ENCODE results near the gene CTNNA2.
"Not testable (repeated sequence)": the region's sequence is repeated elsewhere in the genome, so short reads cannot be mapped to it uniquely, and the experiment has no call there.

CTNNA2 gene

DNA sequence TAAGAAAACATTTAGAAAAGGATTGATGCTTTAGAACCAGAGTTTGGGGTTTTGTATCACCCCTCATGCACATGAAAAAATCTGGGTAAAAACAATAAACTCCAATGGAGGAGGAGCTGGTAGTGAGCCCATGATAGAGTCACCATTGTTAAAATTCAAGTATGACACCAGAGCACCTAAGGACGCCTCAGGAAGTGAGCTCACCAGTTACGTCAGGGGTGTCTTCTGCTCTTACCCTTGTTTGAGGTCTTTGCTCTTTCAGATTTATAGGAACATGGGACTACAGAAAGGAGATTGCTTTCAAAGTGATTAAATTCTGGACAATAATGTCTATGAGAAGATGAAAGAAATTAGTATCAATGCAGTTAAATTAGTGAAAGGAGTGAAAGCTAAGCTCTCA, 685.2 kb downstream of the CTNNA2 start:
- no peak for FAIRE-seq
- DNase-seq (ENCODE audit: insufficient read length) = no peak
- no peak for TF ChIP-seq POLR2AphosphoS5 (IDR thresholded peaks at IDR 0.05; ENCODE audit: low read depth, low read length)
- no peak for TF ChIP-seq TAF1 (IDR thresholded peaks at IDR 0.05; ENCODE audit: borderline replicate concordance, low read depth, low read length)
- no peak for TF ChIP-seq POLR2A (IDR thresholded peaks at IDR 0.05; ENCODE audit: low read depth, low read length)

DNA sequence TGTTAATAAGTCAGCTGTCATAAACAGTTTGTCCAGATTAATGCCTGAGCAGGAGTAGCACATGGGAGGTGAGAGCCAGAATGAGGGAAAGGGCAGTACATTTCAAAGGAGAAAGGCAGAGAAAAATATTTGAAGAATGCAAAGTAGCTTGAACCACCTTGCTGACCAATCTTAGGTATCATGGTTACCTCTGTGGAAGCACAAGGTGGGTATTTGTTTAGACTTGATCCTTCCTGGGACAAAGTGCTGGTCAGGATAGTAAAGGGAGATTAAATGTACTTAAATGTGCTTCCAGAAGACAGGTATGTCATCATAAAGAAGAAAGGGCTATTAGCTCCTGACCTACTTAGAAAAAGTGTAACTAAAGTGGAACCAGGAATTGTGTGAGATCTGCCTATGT, 686.7 kb downstream of the CTNNA2 start:
- no peak for TF ChIP-seq TAF1 (IDR thresholded peaks at IDR 0.05; ENCODE audit: borderline replicate concordance, low read depth, low read length)
- FAIRE-seq = no peak

DNA sequence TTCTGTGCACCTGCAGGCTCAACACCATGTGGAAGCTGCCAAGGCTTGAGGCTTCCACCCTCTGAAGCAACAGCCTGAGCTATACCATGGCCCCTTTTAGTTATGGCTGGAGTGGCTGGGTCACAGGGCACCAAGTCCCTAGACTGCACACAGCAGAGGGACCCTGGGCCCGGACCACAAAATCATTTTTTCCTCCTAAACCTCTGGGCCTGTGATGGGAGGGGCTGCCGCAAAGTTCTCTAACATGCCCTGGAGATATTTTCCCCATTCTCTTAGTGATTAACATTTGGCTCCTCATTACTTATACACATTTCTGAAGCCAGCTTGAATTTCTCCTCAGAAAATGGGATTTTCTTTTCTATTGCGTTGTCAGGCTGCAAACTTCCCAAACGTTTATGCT, 691.1 kb downstream of the CTNNA2 start:
- DNase-seq (ENCODE audit: insufficient read length); FAIRE-seq: not testable (repeated sequence)

More for the DNA sequence above, 686.7 kb downstream of the CTNNA2 start:
- no peak for DNase-seq (ENCODE audit: insufficient read length)

DNA sequence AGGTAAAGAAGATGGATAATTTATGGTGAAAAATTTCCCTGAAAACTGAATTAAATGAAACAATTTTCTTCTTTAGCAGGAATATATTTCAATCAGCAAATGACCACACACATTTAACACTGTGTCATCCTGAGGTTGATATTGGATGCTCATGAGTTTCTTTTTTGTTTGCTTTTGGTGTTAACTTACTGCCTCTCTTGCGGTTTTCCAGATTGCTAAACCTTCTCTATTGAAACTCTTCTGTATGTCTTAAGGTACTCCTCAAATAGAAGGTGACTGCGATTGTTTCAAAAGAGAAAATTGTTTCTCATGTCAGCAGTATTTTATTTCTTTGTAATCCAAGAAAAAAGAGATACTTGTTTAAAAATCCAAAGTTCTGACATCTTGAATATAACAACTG, 692.6 kb downstream of the CTNNA2 start:
- FAIRE-seq (no peak), DNase-seq (ENCODE audit: insufficient read length) (no peak)
- TF ChIP-seq POLR2AphosphoS5 (IDR thresholded peaks at IDR 0.05; ENCODE audit: low read depth, low read length) (no peak), POLR2A (IDR thresholded peaks at IDR 0.05; ENCODE audit: low read depth, low read length) (no peak), TAF1 (IDR thresholded peaks at IDR 0.05; ENCODE audit: borderline replicate concordance, low read depth, low read length) (no peak)

DNA sequence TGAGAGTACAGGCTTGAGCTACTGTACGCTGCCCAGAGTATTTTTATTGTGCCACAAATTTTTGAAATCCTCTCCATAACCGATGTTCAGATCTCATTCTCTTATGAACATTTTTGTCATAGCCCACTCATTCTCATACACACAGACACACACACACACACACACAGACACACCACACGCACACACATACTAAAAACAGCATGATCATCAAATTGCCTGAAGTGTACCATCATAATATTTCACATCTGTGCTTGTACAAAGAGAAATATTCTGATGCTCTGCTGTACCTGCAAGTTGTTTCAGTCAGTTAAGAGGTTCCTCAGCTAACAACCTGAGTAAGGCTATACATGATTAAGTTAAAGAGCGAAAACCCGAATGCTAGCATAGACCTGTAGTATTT, 696.6 kb downstream of the CTNNA2 start:
- no peak for DNase-seq (ENCODE audit: insufficient read length)
- FAIRE-seq = no peak
- TF ChIP-seq POLR2AphosphoS5 (IDR thresholded peaks at IDR 0.05; ENCODE audit: low read depth, low read length) (no peak), POLR2A (IDR thresholded peaks at IDR 0.05; ENCODE audit: low read depth, low read length) (no peak), TAF1 (IDR thresholded peaks at IDR 0.05; ENCODE audit: borderline replicate concordance, low read depth, low read length) (no peak)

DNA sequence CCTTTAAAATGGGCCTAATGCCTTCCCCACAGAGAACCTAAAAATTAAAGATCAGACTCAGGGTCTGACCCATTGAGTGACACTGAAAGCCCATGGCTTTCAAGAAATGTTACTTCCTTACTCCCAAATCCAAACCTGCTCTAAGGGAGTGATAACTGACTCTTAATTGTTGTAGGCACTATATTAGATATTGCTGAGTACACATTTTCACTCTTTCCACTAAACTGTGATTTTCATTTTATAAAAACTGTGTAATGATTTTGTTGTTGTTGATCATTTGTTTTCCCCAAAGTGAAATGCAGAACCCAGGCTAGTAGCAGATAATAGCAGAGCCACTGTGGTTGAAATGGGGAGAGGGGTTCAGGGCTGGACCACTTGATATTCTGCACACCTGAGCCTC, 704.6 kb downstream of the CTNNA2 start:
- DNase-seq (ENCODE audit: insufficient read length) = no peak
- no peak for FAIRE-seq

DNA sequence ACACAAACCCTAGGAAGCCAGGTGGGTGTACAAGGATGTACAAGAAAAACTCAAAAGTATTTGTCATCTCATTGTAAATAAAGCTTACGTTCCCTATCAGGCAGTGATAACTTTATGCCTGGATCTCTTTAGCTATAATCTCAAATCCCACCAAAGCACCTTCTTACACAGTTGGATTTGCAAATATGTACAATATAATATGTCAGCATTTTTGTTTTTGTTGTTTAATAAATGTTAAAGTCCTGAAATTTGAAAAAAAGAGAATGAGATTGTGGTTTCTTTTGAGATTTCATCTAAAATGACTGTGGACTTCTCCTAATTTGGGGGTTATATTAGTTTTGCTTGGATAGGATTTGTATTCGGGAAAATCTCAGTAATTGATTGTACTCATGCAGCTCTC, 709.8 kb downstream of the CTNNA2 start:
- no peak for FAIRE-seq
- DNase-seq (ENCODE audit: insufficient read length) = no peak
- TF ChIP-seq TAF1 (IDR thresholded peaks at IDR 0.05; ENCODE audit: borderline replicate concordance, low read depth, low read length) = no peak
- no peak for TF ChIP-seq POLR2A (IDR thresholded peaks at IDR 0.05; ENCODE audit: low read depth, low read length)
- no peak for TF ChIP-seq POLR2AphosphoS5 (IDR thresholded peaks at IDR 0.05; ENCODE audit: low read depth, low read length)

More for the DNA sequence above, 704.6 kb downstream of the CTNNA2 start:
- no peak for TF ChIP-seq POLR2A (IDR thresholded peaks at IDR 0.05; ENCODE audit: low read depth, low read length)
- no peak for TF ChIP-seq TAF1 (IDR thresholded peaks at IDR 0.05; ENCODE audit: borderline replicate concordance, low read depth, low read length)
- no peak for TF ChIP-seq POLR2AphosphoS5 (IDR thresholded peaks at IDR 0.05; ENCODE audit: low read depth, low read length)

DNA sequence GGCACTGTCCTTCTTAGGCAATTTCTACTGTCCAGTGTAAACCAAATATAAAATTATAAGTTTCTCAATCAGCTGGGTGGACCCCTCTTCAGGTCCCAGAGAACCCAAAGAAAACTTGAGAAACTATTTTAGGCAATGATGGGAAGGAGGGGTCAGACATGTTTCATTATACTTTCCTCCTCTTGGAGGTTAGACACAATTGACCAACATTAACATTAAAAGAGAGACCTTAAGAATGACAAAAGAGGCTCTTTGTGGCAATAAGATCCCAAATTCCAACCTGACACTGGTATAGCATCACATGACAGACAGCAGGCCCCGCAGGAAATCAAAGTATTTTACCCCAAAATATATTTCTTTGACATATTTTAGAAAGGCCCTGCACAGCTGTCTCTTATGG, 718.6 kb downstream of the CTNNA2 start:
- FAIRE-seq (no peak), DNase-seq (ENCODE audit: insufficient read length) (no peak)
- TF ChIP-seq POLR2AphosphoS5 (IDR thresholded peaks at IDR 0.05; ENCODE audit: low read depth, low read length) (no peak), TAF1 (IDR thresholded peaks at IDR 0.05; ENCODE audit: borderline replicate concordance, low read depth, low read length) (no peak), POLR2A (IDR thresholded peaks at IDR 0.05; ENCODE audit: low read depth, low read length) (no peak)

DNA sequence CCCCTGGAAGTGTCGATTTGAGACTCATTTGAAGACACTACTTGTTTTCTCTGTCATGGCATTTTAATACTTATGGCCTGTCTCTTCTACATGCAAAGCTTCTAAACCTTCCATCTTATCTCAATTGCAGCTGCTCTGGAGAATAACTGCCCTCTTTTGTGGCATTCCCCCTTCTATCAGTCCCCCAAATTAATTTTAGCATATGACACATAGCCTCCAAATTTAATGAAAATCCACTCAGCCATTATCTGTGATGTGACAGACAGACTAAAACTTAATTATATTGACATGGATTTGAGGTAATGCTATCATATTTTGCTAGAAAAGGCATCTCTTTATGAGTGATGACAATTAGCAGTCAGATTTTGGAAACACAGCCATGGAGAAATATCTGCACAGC, 720.5 kb downstream of the CTNNA2 start:
- DNase-seq (ENCODE audit: insufficient read length) = no peak
- FAIRE-seq = no peak
- TF ChIP-seq TAF1 (IDR thresholded peaks at IDR 0.05; ENCODE audit: borderline replicate concordance, low read depth, low read length) (no peak), POLR2AphosphoS5 (IDR thresholded peaks at IDR 0.05; ENCODE audit: low read depth, low read length) (no peak), POLR2A (IDR thresholded peaks at IDR 0.05; ENCODE audit: low read depth, low read length) (no peak)

DNA sequence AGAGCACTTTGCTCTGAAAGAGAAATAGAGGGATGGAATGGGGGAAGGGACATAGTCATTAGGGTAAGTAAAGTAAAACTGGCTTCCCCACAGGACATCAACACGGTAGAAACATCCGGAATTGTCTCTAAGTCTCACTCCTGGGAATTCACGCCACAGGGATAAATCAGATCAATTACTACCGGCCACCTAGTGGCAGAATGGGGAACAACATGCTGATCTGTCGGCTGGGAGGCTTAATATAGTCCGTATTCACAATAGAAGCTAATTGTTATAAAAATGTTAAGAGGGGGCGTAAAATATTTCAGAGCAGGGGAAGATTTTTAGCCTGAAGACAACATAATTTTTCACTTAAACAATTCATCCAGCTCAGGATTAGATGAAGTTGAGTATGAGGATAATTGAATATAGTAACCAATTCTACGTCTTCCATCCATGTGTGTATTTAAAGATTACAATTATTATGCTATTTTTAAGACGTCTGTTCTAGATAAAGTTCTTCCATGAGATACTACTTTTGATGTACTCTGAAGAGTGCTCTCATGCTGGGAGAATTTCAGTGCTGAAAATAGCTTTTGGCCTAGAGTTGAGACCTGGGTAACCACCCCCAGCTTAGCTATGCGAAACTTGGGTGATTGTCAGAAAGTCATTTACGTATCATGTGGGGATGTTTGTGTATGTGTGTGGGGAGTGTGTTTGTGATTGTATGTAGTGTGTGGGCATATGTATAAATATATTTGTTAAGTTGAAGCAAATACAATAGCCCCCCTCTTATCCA, 726.0 kb downstream of the CTNNA2 start:
- peak; percentile 5 for FAIRE-seq
- no peak for DNase-seq (ENCODE audit: insufficient read length)
- no peak for TF ChIP-seq POLR2A (IDR thresholded peaks at IDR 0.05; ENCODE audit: low read depth, low read length)
- no peak for TF ChIP-seq TAF1 (IDR thresholded peaks at IDR 0.05; ENCODE audit: borderline replicate concordance, low read depth, low read length)
- TF ChIP-seq POLR2AphosphoS5 (IDR thresholded peaks at IDR 0.05; ENCODE audit: low read depth, low read length) = no peak

DNA sequence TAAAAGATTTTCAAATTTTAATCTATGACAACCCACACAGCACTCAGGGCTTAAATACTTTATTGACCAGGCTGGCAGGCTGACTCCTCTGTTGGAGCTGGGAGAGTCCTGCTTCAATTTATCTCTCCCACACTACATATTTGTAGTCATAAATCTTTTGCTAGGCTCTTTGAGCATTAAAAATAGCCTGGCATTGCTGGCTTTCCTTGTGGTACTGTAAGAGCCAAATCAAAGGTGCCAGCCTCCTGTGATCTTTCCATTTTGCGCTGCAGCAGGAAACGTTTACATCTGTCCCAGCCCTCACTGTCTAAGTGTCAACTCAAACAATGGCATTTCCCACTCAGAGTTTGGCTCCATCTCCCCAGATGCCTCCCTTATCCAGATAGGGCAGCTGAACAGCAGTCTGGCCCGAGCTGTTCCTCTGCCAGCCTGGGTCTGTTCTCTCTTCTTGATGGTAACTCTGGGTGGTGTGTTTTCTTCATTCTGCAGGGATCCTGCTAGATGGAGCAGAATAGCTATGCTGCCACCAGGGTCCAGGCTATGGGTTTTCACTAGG, 729.6 kb downstream of the CTNNA2 start:
- FAIRE-seq = no peak
- DNase-seq (ENCODE audit: insufficient read length) = no peak
- TF ChIP-seq POLR2AphosphoS5 (IDR thresholded peaks at IDR 0.05; ENCODE audit: low read depth, low read length) = no peak
- TF ChIP-seq POLR2A (IDR thresholded peaks at IDR 0.05; ENCODE audit: low read depth, low read length) = no peak
- TF ChIP-seq TAF1 (IDR thresholded peaks at IDR 0.05; ENCODE audit: borderline replicate concordance, low read depth, low read length) = no peak

DNA sequence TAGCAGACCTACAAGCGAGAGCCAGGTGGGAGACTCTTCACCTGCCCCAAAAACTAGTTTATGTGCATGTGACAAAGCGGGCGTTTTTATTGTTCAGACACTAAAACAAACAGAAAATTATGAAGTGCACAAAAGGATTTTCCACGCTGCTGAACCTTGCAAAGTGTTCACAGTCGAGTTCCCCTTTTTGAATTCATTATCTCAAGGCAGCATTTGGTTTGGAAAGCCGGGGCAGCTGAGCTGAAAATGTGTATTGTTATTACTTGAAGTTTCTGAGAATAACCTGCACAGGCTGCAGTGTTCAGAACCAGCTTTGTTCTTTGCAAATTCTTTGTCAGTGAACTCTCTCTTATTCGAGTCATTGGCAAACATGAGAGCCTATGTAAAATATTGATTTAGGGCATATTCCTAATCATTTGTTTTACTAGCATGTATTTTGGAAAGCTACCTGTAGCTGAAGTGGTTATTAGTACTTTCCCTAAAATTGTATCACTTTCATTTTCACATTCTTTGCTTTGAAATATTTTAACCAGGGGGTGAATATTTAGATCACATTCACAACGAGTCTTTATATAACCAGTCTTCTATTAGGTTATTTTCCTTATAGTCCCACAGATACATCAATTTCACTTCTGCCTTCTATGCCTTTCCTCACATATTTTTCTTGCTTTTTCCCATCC, 732.2 kb downstream of the CTNNA2 start:
- DNase-seq (ENCODE audit: insufficient read length) = no peak
- FAIRE-seq = no peak
- TF ChIP-seq POLR2AphosphoS5 (IDR thresholded peaks at IDR 0.05; ENCODE audit: low read depth, low read length) (no peak), TAF1 (IDR thresholded peaks at IDR 0.05; ENCODE audit: borderline replicate concordance, low read depth, low read length) (no peak), POLR2A (IDR thresholded peaks at IDR 0.05; ENCODE audit: low read depth, low read length) (no peak)
